Stimulated activated CD4-positive, alpha-beta T cell treated with anti-CD3 and anti-CD28 coated beads, Interleukin-12 subunit alpha, Interleukin-12 subunit beta, amount 100 ng/mL, for 48 hours (primary cell): Measurements from ENCODE around the gene OR2A12.
"Not testable (repeated sequence)": the region's sequence is repeated elsewhere in the genome, so short reads cannot be mapped to it uniquely, and the experiment has no call there.

Experiments
- DNase-seq, 3 donors: peaks; one replicate each; pipeline ENCODE4 v3.0.0-alpha.2; 2020; ENCODE audit warnings: low read depth in 2 of 3, low spot score in 1 of 3

The OR2A12 gene, protein sequence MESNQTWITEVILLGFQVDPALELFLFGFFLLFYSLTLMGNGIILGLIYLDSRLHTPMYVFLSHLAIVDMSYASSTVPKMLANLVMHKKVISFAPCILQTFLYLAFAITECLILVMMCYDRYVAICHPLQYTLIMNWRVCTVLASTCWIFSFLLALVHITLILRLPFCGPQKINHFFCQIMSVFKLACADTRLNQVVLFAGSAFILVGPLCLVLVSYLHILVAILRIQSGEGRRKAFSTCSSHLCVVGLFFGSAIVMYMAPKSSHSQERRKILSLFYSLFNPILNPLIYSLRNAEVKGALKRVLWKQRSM

DNA sequence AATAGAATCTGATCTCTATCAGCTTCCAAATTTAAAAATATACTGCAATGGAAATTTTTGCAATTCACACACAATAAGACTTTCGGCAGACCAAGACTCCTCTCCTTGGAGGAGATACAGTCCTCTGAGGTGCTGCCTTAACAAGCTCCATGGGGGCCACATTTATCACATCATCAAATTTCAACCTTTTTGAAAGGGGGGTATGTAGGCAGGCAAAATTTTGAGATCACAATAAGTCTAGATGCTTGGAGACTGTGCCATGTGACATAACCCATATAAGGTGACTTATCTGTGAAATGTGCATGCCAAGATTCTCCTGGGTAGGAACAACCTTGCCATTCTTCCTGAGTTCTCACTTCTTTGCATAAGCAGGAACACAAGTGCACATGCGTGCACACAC, at the start of gene OR2A12:
Gene OR2A12, plus strand, starts transcription at position 301 of the 400 bp plus-strand sequence. CDS start 8,830 bp downstream, outside the sequence.
- DNase-seq, result no peak

DNA sequence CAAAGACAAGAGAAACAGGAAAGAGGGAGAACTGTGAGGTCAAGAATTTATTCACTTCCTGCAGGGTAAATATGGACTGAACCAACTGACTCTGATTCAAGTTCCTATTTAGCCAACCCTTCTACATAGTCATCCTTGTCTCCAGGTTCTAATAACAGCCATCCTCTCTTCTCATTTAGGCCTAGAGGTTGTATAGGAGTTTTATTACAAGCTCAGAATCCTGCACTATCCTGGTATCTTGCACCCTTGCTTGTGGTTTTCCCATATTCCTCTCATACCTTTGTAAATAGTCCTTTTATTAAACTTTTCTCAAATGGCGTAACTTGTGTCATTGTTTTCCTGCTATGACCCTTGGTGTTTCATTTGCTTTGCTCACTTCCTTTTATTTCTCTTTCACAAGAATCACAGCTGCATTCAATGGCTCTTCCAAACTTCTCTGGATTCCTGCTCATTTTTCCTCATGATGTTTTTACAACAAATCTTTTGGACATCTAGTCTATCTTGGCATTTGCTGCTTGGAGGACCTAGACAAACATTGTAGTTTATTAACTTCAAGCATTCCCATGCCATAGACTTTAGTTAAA, 49.7 kb upstream of the OR2A12 start:
- DNase-seq, result no peak

DNA sequence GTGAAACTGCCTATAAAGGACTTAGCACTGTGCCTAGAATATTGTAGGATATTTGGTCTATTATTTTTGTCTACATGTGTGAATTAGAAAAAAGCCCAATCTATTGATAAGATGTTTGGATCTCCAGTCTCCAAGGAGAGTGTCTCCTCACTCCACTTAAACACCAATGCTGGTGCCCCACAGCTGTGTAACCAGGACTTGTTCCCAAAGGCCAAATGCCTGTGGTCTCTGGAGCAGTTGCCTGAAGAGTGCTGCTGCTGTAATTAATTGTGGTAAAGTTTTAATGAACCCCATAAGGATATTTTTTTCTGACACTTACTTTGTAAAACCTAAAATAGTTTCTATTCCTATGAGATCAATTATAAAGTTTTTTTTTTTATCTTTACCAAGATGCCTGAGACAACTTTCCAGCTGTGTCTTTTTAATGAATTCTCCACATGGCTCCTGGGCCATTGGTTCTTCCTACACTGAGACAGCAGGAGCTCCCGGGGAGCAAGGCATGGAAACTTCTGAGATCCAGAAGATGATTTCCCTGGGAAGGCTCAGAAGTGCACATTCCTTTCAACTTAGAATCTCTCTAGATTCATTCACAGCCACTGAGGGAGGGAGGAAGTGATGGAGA, 48.6 kb upstream of the OR2A12 start:
- DNase-seq, result no peak

DNA sequence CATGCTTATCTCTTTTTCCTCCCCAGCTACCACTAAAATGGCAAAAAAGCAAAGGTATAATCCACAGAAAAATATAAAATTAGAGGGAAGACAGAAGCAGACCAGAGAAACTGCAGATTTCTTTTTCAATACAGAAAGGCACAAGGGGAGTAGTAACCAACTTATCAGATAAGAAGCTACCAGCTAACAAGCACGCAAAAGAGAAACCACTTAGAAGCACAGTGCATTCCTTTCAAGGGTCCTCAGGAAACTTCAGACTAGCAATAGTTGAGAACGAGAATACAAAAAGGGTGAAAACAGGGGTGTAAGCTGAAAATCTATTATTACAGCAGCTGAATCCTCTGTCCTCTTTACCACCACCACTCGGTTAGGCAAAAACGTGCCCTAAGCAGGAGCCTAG, 47.2 kb upstream of the OR2A12 start:
- DNase-seq, result no peak

DNA sequence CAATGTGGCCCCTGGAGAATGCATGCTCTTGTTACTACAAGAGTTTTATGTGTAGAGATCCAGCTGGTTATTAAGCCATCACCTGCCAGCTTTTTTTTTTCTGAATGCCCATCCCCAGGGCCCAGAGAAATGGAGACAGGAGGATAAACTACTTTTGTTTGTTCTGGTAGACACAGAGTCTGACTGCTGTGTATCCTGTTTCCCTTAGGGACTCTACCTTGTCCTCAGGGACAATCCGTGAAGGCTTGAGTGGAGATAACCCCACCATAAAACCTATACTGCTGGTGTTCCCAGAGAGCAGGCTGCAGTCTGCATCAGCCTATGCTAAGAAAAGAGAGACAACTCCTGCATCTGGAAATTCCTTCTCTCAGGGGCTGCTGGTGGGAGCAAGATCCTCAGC, 37.4 kb upstream of the OR2A12 start, which contains the start of gene OR2A5:
Gene OR2A5, plus strand, starts transcription at position 301 of the 400 bp plus-strand sequence. CDS start 1,454 bp downstream, outside the sequence.
- DNase-seq, result no peak

DNA sequence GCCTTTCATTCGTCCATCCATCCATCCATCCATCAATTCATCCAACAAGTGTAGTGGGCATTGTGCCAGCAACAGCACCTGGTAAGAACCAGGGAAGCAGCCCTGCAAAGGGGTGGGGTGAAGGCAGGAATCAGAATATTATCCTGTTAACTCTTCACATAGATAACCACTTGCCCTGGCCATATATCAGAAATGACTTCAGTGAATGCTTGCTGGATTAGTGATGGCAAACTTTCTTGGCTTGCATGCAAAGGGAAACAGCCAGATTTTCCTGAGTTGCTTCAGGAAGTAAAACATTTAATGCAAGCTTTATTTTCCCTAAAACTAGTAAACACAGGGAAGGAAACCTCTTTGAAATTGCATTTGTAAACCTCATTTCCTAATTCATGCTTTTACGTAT, 36.6 kb upstream of the OR2A12 start:
- DNase-seq, result no peak

DNA sequence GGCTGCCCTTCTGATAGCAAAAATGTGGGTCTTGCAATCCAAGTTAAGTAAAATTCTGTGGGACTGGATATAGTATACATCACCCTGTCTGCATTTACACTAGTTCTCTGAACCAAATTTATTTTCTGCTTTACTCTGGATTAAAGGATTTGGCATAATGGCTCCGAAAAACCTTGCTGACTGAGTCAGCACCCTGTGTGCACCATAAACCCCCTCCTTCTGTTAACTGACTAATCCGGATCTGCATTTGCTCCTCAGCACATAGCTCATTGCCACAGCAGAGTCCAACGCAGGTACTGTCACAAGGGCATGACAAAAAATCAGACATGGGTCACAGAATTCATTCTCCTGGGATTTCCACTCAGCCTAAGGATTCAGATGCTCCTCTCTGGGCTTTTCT, 36.0 kb upstream of the OR2A12 start:
- DNase-seq, result no peak

DNA sequence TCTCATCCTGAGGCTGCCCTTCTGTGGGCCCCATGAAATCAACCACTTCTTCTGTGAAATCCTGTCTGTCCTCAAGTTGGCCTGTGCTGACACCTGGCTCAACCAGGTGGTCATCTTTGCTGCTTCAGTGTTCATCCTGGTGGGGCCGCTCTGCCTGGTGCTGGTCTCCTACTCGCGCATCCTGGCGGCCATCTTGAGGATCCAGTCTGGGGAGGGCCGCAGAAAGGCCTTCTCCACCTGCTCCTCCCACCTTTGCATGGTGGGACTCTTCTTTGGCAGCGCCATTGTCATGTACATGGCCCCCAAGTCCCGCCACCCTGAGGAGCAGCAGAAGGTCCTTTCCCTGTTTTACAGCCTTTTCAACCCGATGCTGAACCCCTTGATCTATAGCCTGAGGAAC, 35.2 kb upstream of the OR2A12 start:
- DNase-seq, result not testable (repeated sequence)

DNA sequence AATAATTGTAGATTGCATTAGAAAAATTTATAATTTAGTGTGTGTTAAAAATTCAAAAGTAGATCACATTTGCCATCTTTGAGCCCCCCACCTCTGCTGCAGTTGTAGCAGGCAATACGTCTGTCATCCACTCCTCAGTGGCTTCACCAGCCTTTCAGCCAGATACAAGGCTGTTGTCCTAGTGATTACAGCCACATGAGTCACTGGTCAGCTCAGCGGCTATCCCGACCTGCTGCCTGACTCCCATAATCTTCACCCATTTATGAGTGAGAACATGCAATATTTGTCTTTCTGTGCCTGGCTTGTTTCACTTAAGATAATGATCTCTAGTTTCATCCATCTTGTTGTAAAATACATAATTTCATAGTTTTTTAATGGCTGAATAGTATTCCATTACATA, 28.1 kb upstream of the OR2A12 start:
- no peak for DNase-seq

DNA sequence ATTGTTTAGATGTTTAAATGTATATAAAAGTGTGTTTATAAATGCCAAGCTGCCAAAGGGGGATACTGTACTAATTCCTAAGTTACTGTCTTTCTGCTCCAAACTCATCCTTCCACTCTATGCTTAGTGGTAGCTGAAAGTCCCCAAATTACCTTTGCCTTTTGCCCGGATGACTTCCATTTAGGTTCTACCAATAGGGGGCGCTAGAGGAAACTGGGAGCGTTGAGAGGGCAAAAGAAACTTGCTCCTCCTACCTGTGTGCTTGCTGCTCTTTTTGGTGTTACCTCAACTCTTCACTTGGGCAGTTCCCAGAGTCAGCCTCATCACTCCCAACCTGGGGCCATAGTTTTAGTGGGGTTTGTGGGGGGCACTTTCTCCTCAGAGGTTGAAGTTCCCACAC, 22.4 kb upstream of the OR2A12 start:
- peak in 1 of 3 donors; percentile 0 for DNase-seq

DNA sequence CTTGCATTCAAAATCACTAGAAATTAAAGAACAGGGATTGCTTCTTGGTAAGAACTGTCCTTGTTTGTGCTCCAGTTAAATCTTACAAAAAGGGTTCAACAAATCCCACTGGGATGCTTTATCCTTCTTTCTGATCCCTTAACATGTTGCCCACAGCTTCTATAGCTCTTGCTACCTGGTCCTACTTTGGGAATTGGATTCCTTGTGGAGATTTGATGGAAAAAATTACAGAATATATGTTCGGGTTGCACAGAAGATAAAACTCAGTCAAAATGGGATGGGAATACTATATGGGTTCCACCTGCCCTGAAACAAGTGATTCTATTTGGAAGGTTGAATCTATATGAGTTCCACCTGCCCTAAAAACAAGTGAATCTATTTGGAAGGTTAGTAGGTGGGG, 16.6 kb upstream of the OR2A12 start, which contains the start of gene OR2A25:
Gene OR2A25, plus strand, starts transcription at position 301 of the 400 bp plus-strand sequence. CDS start 4,409 bp downstream, outside the sequence.
- DNase-seq, result no peak

DNA sequence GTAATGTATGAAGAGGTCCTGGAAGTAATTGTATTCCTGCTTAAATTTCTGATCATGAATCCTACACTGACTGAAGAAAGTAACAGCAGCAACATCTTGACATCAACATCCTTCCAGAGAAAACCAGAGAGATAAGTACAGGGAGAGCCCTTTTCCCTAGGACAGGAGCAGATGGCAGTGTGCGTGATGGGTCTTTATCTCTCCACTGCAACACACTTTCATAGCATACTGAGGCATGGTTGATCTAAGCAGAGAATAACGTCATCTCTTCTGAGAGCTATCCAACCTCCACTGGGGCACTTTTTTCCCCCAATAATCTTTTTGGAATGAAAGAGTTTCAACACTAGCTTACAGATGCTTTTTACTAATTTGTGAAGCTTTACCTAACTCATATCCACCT, 16.1 kb upstream of the OR2A12 start:
- DNase-seq, result no peak

DNA sequence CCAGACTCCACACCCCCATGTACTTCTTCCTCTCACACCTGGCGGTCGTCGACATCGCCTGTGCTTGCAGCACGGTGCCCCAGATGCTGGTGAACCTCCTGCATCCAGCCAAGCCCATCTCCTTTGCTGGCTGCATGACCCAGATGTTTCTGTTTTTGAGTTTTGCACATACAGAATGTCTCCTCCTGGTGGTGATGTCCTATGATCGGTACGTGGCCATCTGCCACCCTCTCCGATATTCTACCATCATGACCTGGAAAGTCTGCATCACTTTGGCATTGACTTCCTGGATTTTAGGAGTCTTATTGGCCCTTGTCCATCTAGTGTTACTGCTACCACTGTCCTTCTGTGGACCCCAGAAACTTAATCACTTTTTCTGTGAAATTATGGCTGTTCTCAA, 11.7 kb upstream of the OR2A12 start:
- DNase-seq, result no peak

DNA sequence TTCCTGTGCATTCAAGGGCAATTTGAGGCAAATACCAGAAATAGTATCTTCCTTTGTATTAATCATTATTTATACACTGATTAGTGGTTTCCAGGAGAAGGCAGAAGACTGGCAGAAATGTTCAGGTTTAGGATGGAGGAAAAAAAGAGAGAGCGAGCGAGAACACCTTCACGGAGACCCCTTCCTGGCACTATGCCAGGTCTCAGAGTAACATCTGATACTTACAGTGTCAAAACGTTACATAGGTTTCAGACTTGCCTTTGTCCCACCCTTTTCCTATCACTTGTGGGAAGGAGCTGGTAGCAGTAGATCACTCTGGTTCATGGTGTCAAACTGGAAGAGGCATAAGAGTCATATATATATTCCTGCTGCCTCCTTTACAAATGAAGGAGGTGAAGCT, 652 bp downstream of the OR2A12 start:
- no peak for DNase-seq

DNA sequence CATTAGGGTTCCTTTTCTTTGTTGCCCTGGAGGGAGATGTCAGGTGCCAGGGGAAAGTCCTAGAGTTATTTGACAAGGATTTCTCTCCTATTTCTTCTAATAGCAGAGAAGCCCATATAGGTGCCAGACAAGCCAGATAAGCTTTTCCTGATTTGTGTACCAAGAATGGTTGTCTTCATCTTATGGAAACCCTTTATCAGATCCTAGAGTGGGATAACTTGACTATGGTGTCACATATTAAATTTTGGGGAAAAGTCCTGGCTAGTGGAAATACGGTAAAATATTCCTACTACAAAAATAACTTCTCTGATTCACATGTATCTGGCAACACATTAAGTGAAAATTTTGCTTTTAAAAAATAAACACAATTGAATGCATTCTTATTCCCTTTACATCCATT, 1.2 kb downstream of the OR2A12 start:
- DNase-seq, result no peak

DNA sequence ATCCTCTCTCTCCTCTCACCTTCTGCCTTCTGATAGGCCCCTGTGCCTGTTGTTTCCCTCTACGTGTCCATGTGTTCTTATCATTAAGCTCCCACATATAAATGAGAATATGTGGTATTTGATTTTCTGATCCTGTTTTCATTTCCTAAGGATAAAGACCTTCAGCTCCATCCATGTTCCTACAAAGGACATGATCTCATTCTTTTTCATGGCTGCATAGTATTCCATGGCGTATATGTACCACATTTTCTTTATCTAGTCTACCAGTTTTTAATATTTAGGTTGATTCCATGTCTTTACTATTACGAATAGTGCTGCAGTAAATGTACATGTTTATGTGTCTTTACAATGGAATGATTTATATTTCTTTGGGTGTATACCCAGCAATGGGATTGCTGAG, 4.6 kb downstream of the OR2A12 start:
- no peak for DNase-seq

DNA sequence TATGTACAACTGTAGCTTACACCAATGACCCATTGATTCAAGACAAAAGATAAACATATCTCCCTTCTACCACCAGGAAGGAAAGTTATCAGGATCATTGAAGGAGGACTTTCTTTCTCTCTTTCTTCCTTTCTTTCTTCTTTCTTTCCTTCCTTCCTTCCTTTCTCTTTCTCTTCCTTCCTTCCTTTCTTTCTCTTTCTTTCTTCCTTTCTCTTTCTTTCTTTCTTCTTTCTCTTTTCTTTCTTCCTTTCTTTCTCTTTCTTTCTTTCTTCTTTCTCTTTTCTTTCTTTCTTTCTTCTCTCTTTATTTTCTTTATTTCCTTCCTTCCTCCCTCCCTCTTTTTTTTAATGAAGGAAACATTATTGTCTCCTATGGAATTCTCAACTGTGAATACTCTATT, 12.7 kb downstream of the OR2A12 start:
- no peak for DNase-seq

DNA sequence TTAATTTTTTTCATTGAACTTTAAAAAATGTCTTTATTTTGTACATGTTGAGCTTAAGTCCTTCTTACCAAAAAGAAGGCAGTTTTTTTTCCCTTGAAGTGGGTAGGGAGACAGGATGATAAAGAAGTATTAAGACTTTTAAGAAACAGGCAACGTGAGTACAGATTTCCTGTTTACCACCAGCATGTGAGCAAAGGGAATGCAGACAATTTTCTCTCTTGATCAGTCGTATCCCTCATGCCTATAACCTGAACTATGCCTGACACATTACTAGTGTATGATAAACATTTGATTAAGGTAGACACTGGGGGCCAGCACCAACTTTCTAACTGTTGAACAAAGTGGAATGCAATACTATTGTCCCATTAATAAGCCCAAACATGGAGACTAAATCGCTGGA, 14.5 kb downstream of the OR2A12 start:
- no peak for DNase-seq

DNA sequence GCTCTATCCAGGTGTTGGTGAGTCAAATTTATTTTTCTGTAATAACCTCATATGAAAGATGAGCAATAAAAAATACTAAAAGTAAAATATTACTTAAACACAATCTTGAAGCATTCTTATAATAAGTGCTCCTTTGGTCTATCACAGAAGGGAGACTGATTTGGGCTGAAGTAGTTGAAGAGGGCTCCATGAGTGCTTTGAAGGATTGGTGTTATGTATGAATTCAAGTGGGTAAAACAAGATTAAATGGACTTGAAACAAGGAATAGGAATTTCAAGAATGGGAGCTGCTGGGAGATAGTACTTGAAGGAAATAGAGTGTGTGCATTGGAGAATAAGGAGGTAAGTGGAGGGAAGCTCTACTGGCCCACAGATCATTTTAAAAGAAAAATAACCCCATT, 16.0 kb downstream of the OR2A12 start:
- no peak for DNase-seq

DNA sequence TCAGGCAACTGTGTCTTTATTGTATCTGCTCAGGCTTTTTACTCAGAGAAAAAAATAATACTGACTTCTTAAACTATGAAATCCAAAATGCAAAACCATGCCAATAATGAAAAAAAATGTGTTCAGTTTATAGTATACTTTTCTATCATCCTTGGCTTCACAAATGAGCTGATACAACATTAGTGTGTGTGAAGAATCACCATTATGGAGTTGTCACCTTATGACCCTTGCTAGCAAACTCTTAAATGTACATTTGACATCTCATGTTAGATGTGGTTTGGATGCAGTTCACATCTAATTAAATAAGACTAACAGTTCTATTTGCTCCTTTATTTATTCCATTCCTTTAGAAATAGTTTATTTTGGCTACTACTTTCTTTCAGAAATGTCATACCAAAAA, 19.1 kb downstream of the OR2A12 start:
- no peak for DNase-seq

DNA sequence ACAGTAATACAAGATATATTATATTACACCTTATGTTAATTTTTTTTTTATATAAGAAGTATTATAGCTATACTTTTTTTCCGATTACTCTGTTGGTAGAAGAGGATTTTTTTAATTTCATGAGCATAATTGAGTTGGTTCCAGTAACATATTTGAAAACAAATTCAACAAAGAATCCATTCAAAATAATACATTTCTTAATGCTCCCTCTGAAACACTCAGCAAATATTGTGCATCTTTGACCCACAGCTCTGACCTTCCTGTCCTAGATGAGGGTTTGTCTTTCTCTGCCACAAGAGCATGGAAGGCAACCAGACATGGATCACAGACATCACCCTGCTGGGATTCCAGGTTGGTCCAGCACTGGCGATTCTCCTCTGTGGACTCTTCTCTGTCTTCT, 23.2 kb downstream of the OR2A12 start, which contains the start of gene OR2A2:
Gene OR2A2, plus strand, starts transcription at position 301 of the 400 bp plus-strand sequence. Its CDS starts 0 bp downstream, at position 301.
- DNase-seq, result no peak

DNA sequence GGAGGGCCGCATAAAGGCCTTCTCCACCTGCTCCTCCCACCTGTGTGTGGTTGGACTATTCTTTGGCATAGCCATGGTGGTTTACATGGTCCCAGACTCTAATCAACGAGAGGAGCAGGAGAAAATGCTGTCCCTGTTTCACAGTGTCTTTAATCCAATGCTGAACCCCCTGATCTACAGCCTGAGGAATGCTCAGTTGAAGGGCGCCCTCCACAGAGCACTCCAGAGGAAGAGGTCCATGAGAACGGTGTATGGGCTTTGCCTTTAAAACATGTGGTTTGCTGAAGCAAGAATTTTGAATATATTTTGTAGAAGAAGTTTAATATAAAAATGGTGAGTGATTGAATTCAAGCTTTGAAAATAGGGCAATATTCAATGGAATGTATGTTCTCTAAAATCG, 24.2 kb downstream of the OR2A12 start:
- DNase-seq, result no peak
